GM10248 (cell line): Measurements from ENCODE around the gene TUBA1C.

Experiments used
- CTCF ChIA-PET: fragments of 300-600 bp; sonication (Branson Sonifier 250); formaldehyde crosslinking; extraction: SDS; loops from one replicate; lab custom pipeline; 2021; ENCODE audit warnings: antibody characterized with exemption; lab: Yijun Ruan, JAX
- POLR2A ChIA-PET: fragments of 350-650 bp; sonication (Branson Sonifier 250); formaldehyde crosslinking; extraction: SDS; loops from one replicate; lab custom pipeline; 2020; ENCODE audit warnings: antibody characterized with exemption; lab: Yijun Ruan, JAX
- DNase-seq: peaks from one replicate; pipeline ENCODE4 v3.0.0; 2012; ENCODE audit errors: extremely low spot score
- TF ChIP-seq, protein P1 (sequence below): IDR thresholded peaks from 2 replicates; pipeline ENCODE4 v1.5.1; 2012; ENCODE audit warnings: mild to moderate bottlenecking, low read depth; ENCODE audit errors: extremely low read depth, missing control alignments, control extremely low read depth

TUBA1C gene

GRCh38 chr12:49264873-49265792 lies at the start of gene TUBA1C:
TUBA1C (plus strand) TSS chr12:49265082; CDS start chr12:49265182, 100 bp downstream.
- ChIA-PET CTCF (interaction anchor here (1.3 to 2.9 kb wide), 5 partner anchors 13 to 202 kb away, joined by 3 to 12 read pairs (median 6); partner anchors contain the start of gene C1QL4), POLR2A (interaction anchor here (0.5 to 2.7 kb wide), 15 partner anchors 10 to 556 kb away, joined by 3 to 13 read pairs (median 5); partner anchors contain the start of genes PRPH, RHEBL1, SPATS2 and TROAP)
- TF ChIP-seq, protein P1, sequence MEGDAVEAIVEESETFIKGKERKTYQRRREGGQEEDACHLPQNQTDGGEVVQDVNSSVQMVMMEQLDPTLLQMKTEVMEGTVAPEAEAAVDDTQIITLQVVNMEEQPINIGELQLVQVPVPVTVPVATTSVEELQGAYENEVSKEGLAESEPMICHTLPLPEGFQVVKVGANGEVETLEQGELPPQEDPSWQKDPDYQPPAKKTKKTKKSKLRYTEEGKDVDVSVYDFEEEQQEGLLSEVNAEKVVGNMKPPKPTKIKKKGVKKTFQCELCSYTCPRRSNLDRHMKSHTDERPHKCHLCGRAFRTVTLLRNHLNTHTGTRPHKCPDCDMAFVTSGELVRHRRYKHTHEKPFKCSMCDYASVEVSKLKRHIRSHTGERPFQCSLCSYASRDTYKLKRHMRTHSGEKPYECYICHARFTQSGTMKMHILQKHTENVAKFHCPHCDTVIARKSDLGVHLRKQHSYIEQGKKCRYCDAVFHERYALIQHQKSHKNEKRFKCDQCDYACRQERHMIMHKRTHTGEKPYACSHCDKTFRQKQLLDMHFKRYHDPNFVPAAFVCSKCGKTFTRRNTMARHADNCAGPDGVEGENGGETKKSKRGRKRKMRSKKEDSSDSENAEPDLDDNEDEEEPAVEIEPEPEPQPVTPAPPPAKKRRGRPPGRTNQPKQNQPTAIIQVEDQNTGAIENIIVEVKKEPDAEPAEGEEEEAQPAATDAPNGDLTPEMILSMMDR = no peak
- peak; percentile 100 for DNase-seq

DNA sequence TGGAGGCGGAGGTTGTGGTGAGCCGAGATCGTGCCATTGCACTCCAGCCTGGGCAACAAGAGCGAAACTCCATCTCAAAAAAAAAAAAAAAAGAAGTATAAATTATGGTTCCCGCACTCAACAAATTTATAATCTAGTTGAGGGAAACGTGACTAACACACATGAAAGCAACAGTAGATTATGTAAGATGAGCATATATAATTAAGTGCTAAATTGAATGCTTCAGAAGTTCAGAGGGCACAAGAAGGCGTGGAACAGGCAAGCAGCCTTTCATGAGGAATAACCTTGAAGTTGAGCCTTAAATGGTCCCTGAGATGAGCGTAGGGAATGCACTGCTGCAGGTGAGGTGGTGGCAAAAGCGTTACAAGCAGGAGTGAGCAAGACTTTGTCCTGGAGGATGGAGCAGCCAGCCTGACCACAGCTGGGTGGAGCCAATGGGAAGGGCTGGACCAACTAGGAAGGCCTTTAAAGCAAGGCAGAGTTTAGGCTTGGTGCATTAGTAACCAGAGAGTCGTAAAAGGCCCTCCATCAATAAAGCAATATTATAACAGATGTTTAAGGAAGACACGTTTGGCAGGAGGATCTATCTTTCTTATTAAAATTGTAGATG lies 45.4 kb upstream of the TUBA1C start:
- ChIA-PET CTCF (interaction anchor here (1.8 kb wide), 1 partner anchor 11 kb away, joined by 6 read pairs; no protein-coding TSS in a partner anchor), POLR2A (no interaction called here)
- TF ChIP-seq, protein P1 = no peak
- no peak for DNase-seq

DNA sequence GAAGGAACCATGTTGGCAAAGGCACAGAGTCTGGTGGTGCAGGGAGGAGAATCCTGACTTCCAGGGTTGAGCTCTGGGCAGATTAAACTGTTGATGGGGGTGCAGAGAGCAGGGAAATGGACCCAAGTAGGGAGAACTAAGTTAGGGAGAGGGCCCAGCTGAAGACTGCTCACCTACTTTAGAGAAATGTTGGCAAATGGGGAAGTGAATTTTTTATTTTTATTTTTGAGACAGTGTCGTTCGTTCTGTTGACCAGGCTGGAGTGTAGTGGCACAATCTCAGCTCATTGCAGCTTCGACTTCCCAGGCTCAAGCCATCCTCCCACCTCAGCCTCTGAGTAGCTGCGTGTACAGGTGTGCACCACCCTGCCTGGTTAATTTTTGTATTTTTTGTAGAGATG lies 43.9 kb upstream of the TUBA1C start:
- CTCF ChIA-PET = interaction anchor here (1.0 to 1.8 kb wide), 8 partner anchors 10 to 157 kb away, joined by 3 to 6 read pairs (median 4); no protein-coding TSS in a partner anchor
- POLR2A ChIA-PET = interaction anchor here (0.6 kb wide), 1 partner anchor 98 kb away, joined by 3 read pairs; no protein-coding TSS in a partner anchor

DNA sequence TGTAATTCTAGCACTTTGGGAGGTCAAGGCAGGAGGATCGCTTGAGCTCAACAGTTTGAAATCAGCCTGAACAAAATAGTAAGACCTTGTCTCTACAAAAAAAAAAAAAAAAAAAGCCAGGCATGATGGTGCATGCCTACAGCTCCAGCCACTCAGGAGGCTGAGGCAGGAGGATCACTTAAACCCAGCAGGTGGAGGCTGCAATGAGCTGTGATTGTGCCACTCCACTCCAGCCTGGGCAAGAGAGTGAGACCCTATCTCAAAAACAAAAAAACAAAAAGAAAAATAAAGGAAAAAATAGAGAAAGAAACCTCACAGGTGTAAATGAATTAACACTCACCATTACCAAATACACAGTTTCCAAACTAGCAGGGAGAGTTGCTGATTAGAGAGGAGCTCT lies 41.8 kb upstream of the TUBA1C start:
- POLR2A ChIA-PET = interaction anchor here (0.5 to 0.8 kb wide), 4 partner anchors 50 to 181 kb away, joined by 3 to 5 read pairs (median 4); partner anchors contain the start of gene TUBA1B
- CTCF ChIA-PET = interaction anchor here (0.7 to 2.6 kb wide), 12 partner anchors 8 to 137 kb away, joined by 3 to 29 read pairs (median 3); no protein-coding TSS in a partner anchor
- TF ChIP-seq, protein P1 = no peak

More for the DNA sequence above, 43.9 kb upstream of the TUBA1C start:
- TF ChIP-seq, protein P1 = no peak
- DNase-seq = no peak

DNA sequence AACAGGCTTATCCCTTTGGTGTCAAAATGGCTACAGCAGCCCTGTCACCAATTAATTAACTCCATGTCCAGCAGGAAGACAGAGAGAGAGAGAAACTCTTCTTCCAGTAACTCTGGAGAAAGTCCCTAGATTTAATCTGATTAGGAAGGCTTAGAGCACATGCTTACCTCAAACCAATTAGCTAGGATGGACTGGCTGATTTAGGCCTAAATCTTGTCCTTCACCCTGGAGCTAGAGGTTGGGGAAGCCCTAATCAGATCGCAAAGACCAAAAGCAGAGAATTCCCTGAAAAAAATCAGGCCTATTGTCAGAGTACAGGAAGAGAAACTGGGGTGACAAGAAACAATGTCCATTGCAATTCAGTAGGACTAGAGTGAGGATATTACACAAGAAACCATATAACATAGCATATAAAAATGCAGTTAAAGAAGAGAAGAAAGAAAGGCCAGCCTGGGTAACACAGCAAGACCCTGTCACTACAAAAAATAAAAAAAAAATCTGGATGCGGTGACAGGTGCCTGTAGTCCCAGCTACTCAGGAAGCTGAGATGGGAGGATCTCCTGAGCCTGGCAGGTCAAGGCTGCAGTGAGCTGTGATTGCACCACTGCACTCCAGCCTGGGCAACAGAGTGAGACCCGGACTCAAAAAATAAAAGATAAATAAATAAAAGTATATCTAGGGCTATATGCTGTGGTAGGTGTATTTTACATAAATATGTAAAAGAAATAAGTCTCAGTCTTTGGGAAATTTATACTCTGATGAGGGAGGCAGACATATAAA lies 41.1 kb upstream of the TUBA1C start:
- TF ChIP-seq, protein P1 = no peak
- no peak for DNase-seq
- POLR2A ChIA-PET = interaction anchor here (0.8 kb wide), 1 partner anchor 92 kb away, joined by 5 read pairs; the partner anchor contains the start of gene TUBA1B
- CTCF ChIA-PET = interaction anchor here (0.7 to 2.6 kb wide), 14 partner anchors 9 to 160 kb away, joined by 3 to 29 read pairs (median 4); no protein-coding TSS in a partner anchor

More for the DNA sequence above, 41.8 kb upstream of the TUBA1C start:
- DNase-seq = no peak
